A549 (cell line): ENCODE data around the gene SRRM2. TPM values are rescaled to one million over a fixed set of nuclear protein-coding genes. Genes with fewer than 3 reads are reported as not detected.

ENCODE experiments used
- ATAC-seq, 2 experiments: fragments of 200-7000 bp in 1 of 2; fragments of >200 bp in 1 of 2; cut with Nextera tagmentation in 1 of 2; cut with Tn5 transposase in 1 of 2; 3 replicates each; pipeline versions ENCODE4 v1.8.0 to v1.9.1; 2018 to 2020; ENCODE audit warnings: mild to moderate bottlenecking in 1 of 2, moderate library complexity in 1 of 2
- CTCF ChIA-PET: fragments of 300-600 bp; sonication (Branson Sonifier 250); formaldehyde crosslinking; extraction: SDS; loops from one replicate; lab custom pipeline; 2021; ENCODE audit warnings: antibody characterized with exemption, inconsistent platforms; lab: Yijun Ruan, JAX
- POLR2A ChIA-PET: fragments of 350-600 bp; formaldehyde crosslinking; extraction: SDS; loops from one replicate; lab custom pipeline; 2021; ENCODE audit warnings: antibody characterized with exemption, inconsistent platforms; lab: Yijun Ruan, JAX
- DNase-seq, 2 experiments: peaks; one replicate each; pipeline versions ENCODE4 v3.0.0 to v3.0.0-alpha.2; 2011 to 2016; ENCODE audit warnings: low read depth in 1 of 2, low spot score in 1 of 2
- FAIRE-seq: peaks from 2 replicates; lab custom pipeline; 2011; peaks lifted over from hg19 to GRCh38; lab: Jason Lieb, UNC
- H3K27ac ChIP-seq, 2 experiments: fragments of >200 bp; sonication (Bioruptor Twin); formaldehyde crosslinking; 3 replicates each; pipeline ENCODE4 v1.5.1; 2016 to 2017
- H3K4me1 ChIP-seq: fragments of >200 bp; sonication (Bioruptor Twin); formaldehyde crosslinking; 3 replicates; pipeline ENCODE4 v1.6.1; 2016
- H3K4me2 ChIP-seq: fragments of >200 bp; sonication (Bioruptor Twin); formaldehyde crosslinking; 3 replicates; pipeline ENCODE4 v1.6.1; 2016
- H3K4me3 ChIP-seq: fragments of >200 bp; sonication (Bioruptor Twin); formaldehyde crosslinking; 3 replicates; pipeline ENCODE4 v1.5.1; 2016
- H3K9me3 ChIP-seq: fragments of >200 bp; sonication (Bioruptor Twin); formaldehyde crosslinking; 3 replicates; pipeline ENCODE4 v1.6.1; 2016
- BHLHE40 ChIP-seq: IDR thresholded peaks from 2 replicates; pipeline ENCODE4 v1.6.1; 2012; ENCODE audit warnings: low read depth, low read length, inconsistent platforms
- CEBPB ChIP-seq, 2 experiments: fragments of >200 bp in 1 of 2; sonication (Bioruptor Twin) in 1 of 2; formaldehyde crosslinking in 1 of 2; IDR thresholded peaks; 2 replicates each; pipeline ENCODE4 v1.6.1; 2012 to 2016
- CHD4 ChIP-seq: fragments of 200-600 bp; sonication (generic); IDR thresholded peaks from 2 replicates; pipeline ENCODE4 v1.6.1; 2016; ENCODE audit warnings: antibody characterized with exemption, mild to moderate bottlenecking, borderline replicate concordance
- EHF ChIP-seq: fragments of 250-450 bp; sonication (Bioruptor Pico); IDR thresholded peaks from 2 replicates; pipeline ENCODE4 v1.5.0; 2020; ENCODE audit warnings: mild to moderate bottlenecking
- EHMT2 ChIP-seq: fragments of 200-600 bp; sonication (generic); IDR thresholded peaks from 2 replicates; pipeline ENCODE4 v1.6.1; 2016; ENCODE audit warnings: antibody characterized with exemption, low read depth, mild to moderate bottlenecking, moderate library complexity
- ESRRA ChIP-seq: fragments of 150-350 bp; IDR thresholded peaks from 2 replicates; pipeline ENCODE4 v1.6.1; 2014; ENCODE audit warnings: mild to moderate bottlenecking, low read length, borderline replicate concordance
- FOSB ChIP-seq: fragments of 250-450 bp; sonication (Bioruptor Pico); IDR thresholded peaks from 2 replicates; pipeline ENCODE4 v1.5.0; 2020; ENCODE audit warnings: mild to moderate bottlenecking, moderate library complexity
- FOSL2 ChIP-seq, 2 experiments: fragments of 450-650 bp in 1 of 2; fragments of >200 bp in 1 of 2; sonication (Bioruptor Twin) in 1 of 2; formaldehyde crosslinking; IDR thresholded peaks; 2 replicates each; pipeline versions ENCODE4 v1.5.0 to v1.6.1; 2016 to 2020; ENCODE audit warnings: mild to moderate bottlenecking in 1 of 2, moderate library complexity in 1 of 2
- FOXS1 ChIP-seq: fragments of 250-450 bp; sonication (Bioruptor Pico); IDR thresholded peaks from 2 replicates; pipeline ENCODE4 v1.5.0; 2020; ENCODE audit warnings: mild to moderate bottlenecking, moderate library complexity
- HES2 ChIP-seq: fragments of >200 bp; sonication (Bioruptor Twin); formaldehyde crosslinking; IDR thresholded peaks from 2 replicates; pipeline ENCODE4 v1.6.1; 2016
- HEYL ChIP-seq: fragments of 250-450 bp; sonication (Bioruptor Pico); IDR thresholded peaks from 2 replicates; pipeline ENCODE4 v1.8.0; 2021; ENCODE audit warnings: mild to moderate bottlenecking, moderate library complexity
- JUN ChIP-seq, 2 experiments: fragments of >200 bp; sonication (Bioruptor Twin); formaldehyde crosslinking; IDR thresholded peaks; 2 replicates in 1 of 2; 3 replicates in 1 of 2; pipeline ENCODE4 v1.6.1; 2016 to 2017
- JUNB ChIP-seq: fragments of >200 bp; sonication (Bioruptor Twin); formaldehyde crosslinking; IDR thresholded peaks from 2 replicates; pipeline ENCODE4 v1.6.1; 2016
- KDM1A ChIP-seq: fragments of 200-600 bp; sonication (generic); IDR thresholded peaks from 2 replicates; pipeline ENCODE4 v1.6.1; 2016; ENCODE audit warnings: low read depth, mild to moderate bottlenecking
- MAZ ChIP-seq: fragments of 150-350 bp; IDR thresholded peaks from 2 replicates; pipeline ENCODE4 v1.6.1; 2014; ENCODE audit warnings: antibody characterized with exemption, low read depth, low read length, borderline replicate concordance
- MYC ChIP-seq: IDR thresholded peaks from 2 replicates; pipeline ENCODE4 v1.6.1; 2012; ENCODE audit warnings: mild to moderate bottlenecking, inconsistent platforms, low read length, improper control_type of control experiment, borderline replicate concordance
- NFE2L2 ChIP-seq: fragments of 150-350 bp; conservative IDR thresholded peaks from 2 replicates; pipeline ENCODE4 v1.6.1; 2014; ENCODE audit warnings: low read length
- NPAS2 ChIP-seq: fragments of 250-450 bp; sonication (Bioruptor Pico); IDR thresholded peaks from 2 replicates; pipeline ENCODE4 v1.8.0; 2022; ENCODE audit warnings: mild to moderate bottlenecking, moderate library complexity, borderline replicate concordance
- POLR2AphosphoS2 ChIP-seq: conservative IDR thresholded peaks from 2 replicates; pipeline ENCODE4 v1.6.1; 2012; ENCODE audit warnings: low read length, improper control_type of control experiment, inconsistent platforms
- RAD21 ChIP-seq, 2 experiments: fragments of >200 bp in 1 of 2; sonication (Bioruptor Twin) in 1 of 2; formaldehyde crosslinking in 1 of 2; IDR thresholded peaks in 1 of 2; conservative IDR thresholded peaks in 1 of 2; 2 replicates in 1 of 2; 3 replicates in 1 of 2; pipeline ENCODE4 v1.6.1; 2012 to 2018; ENCODE audit warnings: inconsistent platforms in 1 of 2
- RARB ChIP-seq: fragments of 250-450 bp; sonication (Bioruptor Pico); IDR thresholded peaks from 2 replicates; pipeline ENCODE4 v1.8.0; 2021; ENCODE audit warnings: mild to moderate bottlenecking, moderate library complexity
- RCOR1 ChIP-seq: fragments of 150-350 bp; IDR thresholded peaks from 2 replicates; pipeline ENCODE4 v1.6.1; 2014; ENCODE audit warnings: antibody characterized with exemption, low read length, low read depth
- SREBF2 ChIP-seq: fragments of 450-650 bp; IDR thresholded peaks from 2 replicates; pipeline ENCODE4 v1.6.1; 2014; ENCODE audit warnings: mild to moderate bottlenecking, moderate library complexity
- TP53 ChIP-seq: fragments of 250-450 bp; sonication (Bioruptor Pico); IDR thresholded peaks from 2 replicates; pipeline ENCODE4 v1.5.0; 2021; ENCODE audit warnings: mild to moderate bottlenecking, moderate library complexity
- USF2 ChIP-seq: fragments of 450-650 bp; IDR thresholded peaks from 2 replicates; pipeline ENCODE4 v1.6.1; 2014; ENCODE audit warnings: antibody characterized with exemption
- ZSCAN20 ChIP-seq: fragments of 250-450 bp; sonication (Bioruptor Pico); IDR thresholded peaks from 2 replicates; pipeline ENCODE4 v1.8.0; 2022; ENCODE audit warnings: mild to moderate bottlenecking, moderate library complexity
- WGBS: methylation state at CpG from one replicate; pipeline ENCODE4 v1.1.6; 2017; ENCODE audit errors: missing lambda C conversion rate; 5-methylcytosine and 5-hydroxymethylcytosine counted together
- polyA plus RNA-seq, 4 experiments: library from polyadenylated mRNA; depleted of rRNA in 3 of 4; stranded (reverse); fragments of >200 nt; fragmentation: RNase III in 1 of 4; extraction: RNeasy Plus Mini Kit Qiagen cat#74134 plus additional on column Dnase treatment in 1 of 4; gene quantifications; 2 replicates in 3 of 4; 3 replicates in 1 of 4; pipeline ENCODE4 v1.2.3, GENCODE V29; 2011 to 2017

SRRM2 gene
- polyA plus RNA-seq, 2 of the 4 experiments (the other 2 are of a cell fraction) = 167 to 512 TPM

- TF ChIP-seq POLR2AphosphoS2 = no peak
- no peak for TF ChIP-seq RCOR1
- TF ChIP-seq EHMT2 = no peak
- TF ChIP-seq FOSL2 (IDR thresholded peaks at IDR 0.05) = no peak
- TF ChIP-seq FOSL2 (CRISPR knock-in tag; IDR thresholded peaks at IDR 0.05) = no peak
- no peak for TF ChIP-seq NFE2L2
- no peak for TF ChIP-seq MAZ
- TF ChIP-seq KDM1A = no peak
- no peak for TF ChIP-seq MYC
These were observed 43.4 kb upstream of the SRRM2 start (continued) for GRCh38 chr16:2708955-2709587.

GRCh38 chr16:2709588-2709984 lies 42.9 kb upstream of the SRRM2 start:
- POLR2A ChIA-PET = no interaction called here
- CTCF ChIA-PET = no interaction called here

GRCh38 chr16:2710021-2710710 lies 42.3 kb upstream of the SRRM2 start:
- Histone ChIP-seq H3K4me1 (no peaks in the 10 kb centered on the region), H3K27ac (no peak overlapping the region), H3K9me3 (no peaks in the 10 kb centered on the region), H3K4me3 (no peak overlapping the region), H3K4me2 (no peak overlapping the region)
- DNase-seq (no peak), ATAC-seq (peak in 1 of 2 experiments; percentile 3; a peak in 1 of 6 replicates), FAIRE-seq (no peak)
- ChIA-PET CTCF (no interaction called here), POLR2A (no interaction called here)
- WGBS = 90% methylated on average over 20 of the region's 20 CpGs
- TF ChIP-seq NFE2L2 = no peak
- no peak for TF ChIP-seq TP53 (CRISPR knock-in tag)
- TF ChIP-seq FOXS1 (CRISPR knock-in tag) = no peak
- no peak for TF ChIP-seq JUN (IDR thresholded peaks at IDR 0.05)
- no peak for TF ChIP-seq JUNB
- TF ChIP-seq ZSCAN20 (CRISPR knock-in tag) = no peak
- TF ChIP-seq RARB (CRISPR knock-in tag) = no peak
- TF ChIP-seq EHF = no peak
- TF ChIP-seq HEYL = no peak
- TF ChIP-seq RCOR1 = no peak
- TF ChIP-seq MYC = no peak
- TF ChIP-seq NPAS2 (CRISPR knock-in tag) = no peak
- TF ChIP-seq ESRRA = no peak
- TF ChIP-seq RAD21 (conservative IDR thresholded peaks at IDR 0.05 in 1 of 2, IDR thresholded peaks at IDR 0.05 in 1 of 2) = no peak
- no peak for TF ChIP-seq HES2

More at GRCh38 chr16:2709588-2709984, 42.9 kb upstream of the SRRM2 start:
- Histone ChIP-seq H3K9me3 (no peaks in the 10 kb centered on the region), H3K4me2 (no peak overlapping the region), H3K4me3 (no peak overlapping the region), H3K4me1 (no peaks in the 10 kb centered on the region), H3K27ac (no peak overlapping the region)
- DNase-seq = no peak
- 79% methylated on average over 4 of the region's 10 CpGs for WGBS
- ATAC-seq = no peak
- no peak for TF ChIP-seq CHD4
- no peak for FAIRE-seq

GRCh38 chr16:2710711-2711231 lies 41.7 kb upstream of the SRRM2 start:
- H3K4me2 ChIP-seq = no peak overlapping the region
- ATAC-seq (0 out of 6 replicates have a peak, but pooled peaks of 1 of the 2 experiments have one; percentile 2), FAIRE-seq (no peak), DNase-seq (no peak)
- no peaks in the 10 kb centered on the region for H3K9me3 ChIP-seq
- ChIA-PET CTCF (no interaction called here), POLR2A (no interaction called here)
- H3K4me3 ChIP-seq = no peak overlapping the region
- H3K27ac ChIP-seq = no peak overlapping the region
- H3K4me1 ChIP-seq = no peaks in the 10 kb centered on the region
- TF ChIP-seq SREBF2 (no peak), NFE2L2 (no peak), JUNB (no peak), TP53 (CRISPR knock-in tag) (no peak), CEBPB (IDR thresholded peaks at IDR 0.05) (no peak), USF2 (no peak), FOSB (CRISPR knock-in tag) (no peak), BHLHE40 (no peak)
- 85% methylated on average over 11 of the region's 11 CpGs for WGBS
